GM12878 (cell line): ENCODE data around the gene CMC1. TPM values are rescaled to one million over a fixed set of nuclear protein-coding genes. Genes with fewer than 3 reads are reported as not detected.
A peak's percentile ranks its signal among the peaks of the same experiment; 100 is the strongest.

Experiments used
- ATAC-seq: fragments of 200-7000 bp; cut with Tn5 transposase; 3 replicates; pipeline ENCODE4 v1.9.1; 2020; ENCODE audit warnings: mild to moderate bottlenecking, moderate library complexity
- BruUV-seq: library from RNA; stranded (reverse); fragments of 400-500 nt; replicated peaks from 2 replicates; lab custom pipeline; 2021; lab: Mats Ljungman, UMichigan
- CTCF ChIA-PET: fragments of 300-600 bp; sonication (Branson Sonifier 250); formaldehyde crosslinking; extraction: SDS; loops from one replicate; lab custom pipeline; 2021; ENCODE audit warnings: inconsistent platforms; lab: Yijun Ruan, JAX
- POLR2A ChIA-PET: fragments of 350-600 bp; formaldehyde crosslinking; extraction: SDS; loops from one replicate; lab custom pipeline; 2021; ENCODE audit warnings: inconsistent platforms; lab: Charles Lee
- RAD21 ChIA-PET: fragments of 300-600 bp; sonication (Branson Sonifier 250); formaldehyde crosslinking; loops from one replicate; lab custom pipeline; 2023; ENCODE audit warnings: antibody characterized with exemption; ENCODE audit not compliant: unreplicated experiment; lab: Charles Lee
- SMC1A ChIA-PET: fragments of 300-600 bp; sonication (Branson Sonifier 250); formaldehyde crosslinking; loops from one replicate; lab custom pipeline; 2023; ENCODE audit not compliant: unreplicated experiment, uncharacterized antibody; lab: Charles Lee
- DNase-seq: peaks from one replicate; pipeline ENCODE4 v3.0.0-alpha.2; 2011; ENCODE audit warnings: low read depth, low spot score
- FAIRE-seq: peaks from 3 replicates; lab custom pipeline; 2011; peaks lifted over from hg19 to GRCh38; lab: Jason Lieb, UNC
- H2AFZ ChIP-seq: 2 replicates; pipeline ENCODE4 v1.6.0; 2011; ENCODE audit warnings: low read depth, low read length, control low read depth; ENCODE audit not compliant: control insufficient read depth
- H3K27ac ChIP-seq: 2 replicates; pipeline ENCODE4 v1.5.1; 2011; ENCODE audit warnings: control low read depth; ENCODE audit not compliant: control insufficient read depth, insufficient read depth
- H3K27me3 ChIP-seq, 2 experiments: replicated peaks in 1 of 2; 2 replicates each; pipeline versions ENCODE4 v1.6.0 to v1.6.1; 2011; ENCODE audit warnings: low read length in 1 of 2; ENCODE audit not compliant: control insufficient read depth in 2 of 2, insufficient read depth in 2 of 2
- H3K36me3 ChIP-seq, 2 experiments: 2 replicates each; pipeline ENCODE4 v1.5.1; 2011; ENCODE audit warnings: low read length in 1 of 2; ENCODE audit not compliant: control insufficient read depth in 2 of 2, insufficient read depth in 2 of 2
- H3K4me1 ChIP-seq: 2 replicates; pipeline ENCODE4 v1.6.1; 2011; ENCODE audit warnings: mild to moderate bottlenecking, low read length, moderate library complexity, mixed read lengths; ENCODE audit not compliant: control insufficient read depth, insufficient read depth
- H3K4me2 ChIP-seq: 2 replicates; pipeline ENCODE4 v1.6.0; 2011; ENCODE audit warnings: control low read depth; ENCODE audit not compliant: control insufficient read depth, insufficient read depth
- H3K4me3 ChIP-seq: fragments of 200-600 bp; sonication (generic); 2 replicates; pipeline ENCODE4 v1.5.1; 2016
- H3K79me2 ChIP-seq: 2 replicates; pipeline ENCODE4 v1.6.0; 2011; ENCODE audit warnings: low read length; ENCODE audit not compliant: control insufficient read depth, insufficient read depth
- H3K9ac ChIP-seq: 2 replicates; pipeline ENCODE4 v1.8.0; 2011; ENCODE audit warnings: low read length, control low read depth, mixed read lengths; ENCODE audit not compliant: control insufficient read depth, insufficient read depth
- H3K9me3 ChIP-seq: replicated peaks from 3 replicates; pipeline ENCODE4 v1.5.1; 2011; ENCODE audit warnings: mild to moderate bottlenecking, low read length; ENCODE audit not compliant: control insufficient read depth, insufficient read depth
- H4K20me1 ChIP-seq: 2 replicates; pipeline ENCODE4 v1.6.0; 2011; ENCODE audit not compliant: control insufficient read depth, insufficient read depth
- EP300 ChIP-seq, 2 experiments: fragments of 150-350 bp in 1 of 2; IDR thresholded peaks; 2 replicates each; pipeline ENCODE4 v1.6.1; 2011 to 2012; ENCODE audit warnings: low read depth in 2 of 2, low read length in 2 of 2, borderline replicate concordance in 1 of 2, improper control_type of control experiment in 1 of 2, inconsistent platforms in 1 of 2; ENCODE audit not compliant: control insufficient read depth in 1 of 2
- IKZF2 ChIP-seq, 2 experiments: fragments of 450-650 bp; IDR thresholded peaks; 2 replicates each; pipeline ENCODE4 v1.6.1; 2017; ENCODE audit warnings: mild to moderate bottlenecking in 2 of 2, moderate library complexity in 2 of 2
- KAT2A ChIP-seq: conservative IDR thresholded peaks from 2 replicates; pipeline ENCODE4 v1.6.1; 2011; ENCODE audit warnings: low read depth, low read length; ENCODE audit not compliant: control insufficient read depth
- KDM1A ChIP-seq: fragments of 200-600 bp; sonication (generic); IDR thresholded peaks from 2 replicates; pipeline ENCODE4 v1.6.1; 2016; ENCODE audit warnings: borderline replicate concordance
- MEF2B ChIP-seq: fragments of 450-650 bp; IDR thresholded peaks from 2 replicates; pipeline ENCODE4 v1.6.1; 2018; ENCODE audit warnings: mild to moderate bottlenecking, moderate library complexity; ENCODE audit not compliant: partially characterized antibody, poor library complexity, severe bottlenecking
- MTA2 ChIP-seq: fragments of 450-650 bp; IDR thresholded peaks from 2 replicates; pipeline ENCODE4 v1.6.1; 2016; ENCODE audit warnings: low read depth, mild to moderate bottlenecking, moderate library complexity
- NBN ChIP-seq: fragments of 450-650 bp; IDR thresholded peaks from 2 replicates; pipeline ENCODE4 v1.6.1; 2016
- NR2F1 ChIP-seq: fragments of 450-650 bp; conservative IDR thresholded peaks from 2 replicates; pipeline ENCODE4 v1.6.1; 2017; ENCODE audit warnings: mild to moderate bottlenecking
- RBBP5 ChIP-seq: fragments of 200-600 bp; sonication (generic); conservative IDR thresholded peaks from 2 replicates; pipeline ENCODE4 v1.6.1; 2016
- SMARCA5 ChIP-seq: fragments of 450-650 bp; IDR thresholded peaks from 2 replicates; pipeline ENCODE4 v1.6.1; 2017; ENCODE audit warnings: mild to moderate bottlenecking
- SPI1 ChIP-seq: IDR thresholded peaks from 2 replicates; pipeline ENCODE4 v1.6.1; 2011; ENCODE audit warnings: low read depth, mild to moderate bottlenecking, low read length, moderate library complexity, borderline replicate concordance; ENCODE audit not compliant: insufficient read depth
- TAF1 ChIP-seq: IDR thresholded peaks from 2 replicates; pipeline ENCODE4 v1.6.1; 2011; ENCODE audit warnings: mild to moderate bottlenecking, low read depth, low read length, borderline replicate concordance
- YBX1 ChIP-seq: fragments of 450-650 bp; IDR thresholded peaks from 2 replicates; pipeline ENCODE4 v1.6.1; 2016; ENCODE audit warnings: antibody characterized with exemption
- YY1 ChIP-seq: IDR thresholded peaks from 2 replicates; pipeline ENCODE4 v1.6.1; 2011; ENCODE audit warnings: low read depth, mild to moderate bottlenecking, low read length
- ZNF217 ChIP-seq: fragments of 450-650 bp; IDR thresholded peaks from 2 replicates; pipeline ENCODE4 v1.6.1; 2017; ENCODE audit warnings: antibody characterized with exemption, mild to moderate bottlenecking
- ZNF384 ChIP-seq: IDR thresholded peaks from 2 replicates; pipeline ENCODE4 v1.6.1; 2012; ENCODE audit warnings: low read depth, mild to moderate bottlenecking, low read length, improper control_type of control experiment, borderline replicate concordance
- in situ Hi-C: fragments of 300-500 bp; cut with MboI; formaldehyde crosslinking; loops from 9 replicates; pipeline ENCODE4 v1.14.3; 2018; ENCODE audit warnings: mixed read lengths
- intact Hi-C: fragments of 100-400 bp; cut with micrococcal nuclease; formaldehyde crosslinking; loops from one replicate; pipeline ENCODE4 v1.14.2; 2022; ENCODE audit not compliant: unreplicated experiment
- polyA plus RNA-seq, 11 experiments: library from polyadenylated mRNA; depleted of rRNA in 4 of 11; unstranded in 6 of 11; stranded (reverse) in 5 of 11; fragments of >200 nt; fragmentation: Nextera tagmentation in 4 of 11; fragmentation: Illumina TruSeq in 1 of 11; extraction: Ambion mirVana in 4 of 11; extraction: Trizol in 1 of 11; gene quantifications; 1 replicate in 1 of 11; 2 replicates in 10 of 11; pipeline versions ENCODE4 v1.2.1 to v1.2.3, GENCODE V29; 2011 to 2016; ENCODE audit warnings: inconsistent platforms in 2 of 11, missing spikeins in 2 of 11, low read depth in 1 of 11
- total RNA-seq, 4 experiments: library from RNA; depleted of rRNA in 3 of 4; stranded (reverse); fragments of >200 nt in 3 of 4; fragmentation: Illumina TruSeq in 1 of 4; extraction: Trizol in 1 of 4; gene quantifications; 2 replicates each; pipeline versions ENCODE4 v1.2.1 to v1.2.3, GENCODE V29; 2013 to 2021
- TF ChIP-seq, protein P1 (sequence below): fragments of 450-650 bp; IDR thresholded peaks from 2 replicates; pipeline ENCODE4 v1.6.1; 2017; ENCODE audit warnings: mild to moderate bottlenecking, low read depth, inconsistent platforms; ENCODE audit not compliant: poor library complexity, severe bottlenecking
- TF ChIP-seq, protein P2 (sequence below): IDR thresholded peaks from 2 replicates; pipeline ENCODE4 v1.6.1; 2011; ENCODE audit warnings: borderline replicate concordance, low read depth, mild to moderate bottlenecking, moderate library complexity, low read length; ENCODE audit not compliant: insufficient read depth, poor library complexity, severe bottlenecking
- TF ChIP-seq, protein P3 (sequence below): fragments of 450-650 bp; conservative IDR thresholded peaks from 2 replicates; pipeline ENCODE4 v1.6.1; 2017; ENCODE audit warnings: mild to moderate bottlenecking, moderate library complexity

CMC1 gene
- total and polyA plus RNA-seq, 10 of the 15 experiments (the other 5 are each of a cell fraction or from before 2014, with no cell fraction given) = 12.3 to 118 (median 29.3) TPM

DNA sequence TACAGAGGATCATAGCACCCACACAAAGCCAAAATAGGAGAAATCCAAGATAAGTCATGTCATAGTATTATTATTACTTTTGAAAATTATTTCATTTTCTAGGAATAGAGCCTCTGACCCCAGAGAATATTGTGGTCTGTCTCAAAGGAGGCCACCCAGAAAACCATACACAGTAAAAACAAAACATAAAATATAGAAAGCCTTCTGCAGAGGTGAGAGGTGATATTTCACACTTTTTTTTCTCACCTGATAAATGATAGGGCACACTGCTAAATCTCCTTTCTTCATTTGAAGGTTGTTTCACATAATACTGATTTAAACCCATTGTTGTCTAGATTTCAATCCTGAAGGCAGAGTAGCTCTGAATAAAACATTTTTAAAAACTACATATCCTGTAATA is 7.0 kb upstream of the CMC1 start:
- ChIA-PET RAD21 (interaction anchor here (0.7 to 1.7 kb wide), 8 partner anchors 9 to 307 kb away, joined by 3 to 6 read pairs (median 3); no protein-coding TSS in a partner anchor), SMC1A (interaction anchor here (0.8 to 1.5 kb wide), 6 partner anchors 10 to 307 kb away, joined by 3 to 6 read pairs (median 3); no protein-coding TSS in a partner anchor), CTCF (interaction anchor here (0.9 to 1.3 kb wide), 3 partner anchors 17 to 92 kb away, joined by 3 read pairs; no protein-coding TSS in a partner anchor), POLR2A (interaction anchor here (0.6 to 1.3 kb wide), 3 partner anchors 9 to 94 kb away, joined by 3 to 5 read pairs (median 3); no protein-coding TSS in a partner anchor)
- in situ Hi-C loops = no loop called here
- Histone ChIP-seq H3K4me3 (no peak overlapping the region), H3K27ac (no peak overlapping the region), H3K9ac (no peak overlapping the region), H3K4me1 (no peaks in the 10 kb centered on the region), H3K4me2 (no peak overlapping the region), H4K20me1 (no peaks in the 10 kb centered on the region), H3K36me3 (no peaks in the 10 kb centered on the region), H2AFZ (no peak overlapping the region), H3K79me2 (no peaks in the 10 kb centered on the region), H3K9me3 (no peaks in the 10 kb centered on the region), H3K27me3 (no peaks in the 10 kb centered on the region)
- FAIRE-seq = no peak
- peak; percentile 63 for ATAC-seq
- BruUV-seq = no TSS peak
- intact Hi-C loops = no loop called here
- DNase-seq = no peak
- TF ChIP-seq, protein P1, sequence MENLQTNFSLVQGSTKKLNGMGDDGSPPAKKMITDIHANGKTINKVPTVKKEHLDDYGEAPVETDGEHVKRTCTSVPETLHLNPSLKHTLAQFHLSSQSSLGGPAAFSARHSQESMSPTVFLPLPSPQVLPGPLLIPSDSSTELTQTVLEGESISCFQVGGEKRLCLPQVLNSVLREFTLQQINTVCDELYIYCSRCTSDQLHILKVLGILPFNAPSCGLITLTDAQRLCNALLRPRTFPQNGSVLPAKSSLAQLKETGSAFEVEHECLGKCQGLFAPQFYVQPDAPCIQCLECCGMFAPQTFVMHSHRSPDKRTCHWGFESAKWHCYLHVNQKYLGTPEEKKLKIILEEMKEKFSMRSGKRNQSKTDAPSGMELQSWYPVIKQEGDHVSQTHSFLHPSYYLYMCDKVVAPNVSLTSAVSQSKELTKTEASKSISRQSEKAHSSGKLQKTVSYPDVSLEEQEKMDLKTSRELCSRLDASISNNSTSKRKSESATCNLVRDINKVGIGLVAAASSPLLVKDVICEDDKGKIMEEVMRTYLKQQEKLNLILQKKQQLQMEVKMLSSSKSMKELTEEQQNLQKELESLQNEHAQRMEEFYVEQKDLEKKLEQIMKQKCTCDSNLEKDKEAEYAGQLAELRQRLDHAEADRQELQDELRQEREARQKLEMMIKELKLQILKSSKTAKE = peak; percentile 46
- TF ChIP-seq ZNF217 (no peak), NBN (0 out of 2 replicates have a peak, but pooled peaks have one; percentile 15), EP300 (IDR thresholded peaks at IDR 0.05; ENCODE audit: borderline replicate concordance in 1 of 2, control insufficient read depth in 1 of 2, low read depth in 2 of 2, low read length in 2 of 2) (0 out of 4 replicates have a peak, but pooled peaks of 1 of the 2 experiments have one; percentile 37), MEF2B (peak; percentile 41), TAF1 (no peak), YY1 (no peak), RBBP5 (no peak), IKZF2 (IDR thresholded peaks at IDR 0.05) (peak; percentile 10 to 25; a peak in 1 of 4 replicates), SPI1 (no peak), MTA2 (peak; percentile 51; the same call in 1 of the 2 replicates), YBX1 (no peak), SMARCA5 (no peak), NR2F1 (peak; percentile 69), KAT2A (no peak), ZNF384 (peak; percentile 48; the same call in 1 of the 2 replicates), KDM1A (no peak)
- TF ChIP-seq, protein P2, sequence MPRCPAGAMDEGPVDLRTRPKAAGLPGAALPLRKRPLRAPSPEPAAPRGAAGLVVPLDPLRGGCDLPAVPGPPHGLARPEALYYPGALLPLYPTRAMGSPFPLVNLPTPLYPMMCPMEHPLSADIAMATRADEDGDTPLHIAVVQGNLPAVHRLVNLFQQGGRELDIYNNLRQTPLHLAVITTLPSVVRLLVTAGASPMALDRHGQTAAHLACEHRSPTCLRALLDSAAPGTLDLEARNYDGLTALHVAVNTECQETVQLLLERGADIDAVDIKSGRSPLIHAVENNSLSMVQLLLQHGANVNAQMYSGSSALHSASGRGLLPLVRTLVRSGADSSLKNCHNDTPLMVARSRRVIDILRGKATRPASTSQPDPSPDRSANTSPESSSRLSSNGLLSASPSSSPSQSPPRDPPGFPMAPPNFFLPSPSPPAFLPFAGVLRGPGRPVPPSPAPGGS = no peak
- TF ChIP-seq, protein P3, sequence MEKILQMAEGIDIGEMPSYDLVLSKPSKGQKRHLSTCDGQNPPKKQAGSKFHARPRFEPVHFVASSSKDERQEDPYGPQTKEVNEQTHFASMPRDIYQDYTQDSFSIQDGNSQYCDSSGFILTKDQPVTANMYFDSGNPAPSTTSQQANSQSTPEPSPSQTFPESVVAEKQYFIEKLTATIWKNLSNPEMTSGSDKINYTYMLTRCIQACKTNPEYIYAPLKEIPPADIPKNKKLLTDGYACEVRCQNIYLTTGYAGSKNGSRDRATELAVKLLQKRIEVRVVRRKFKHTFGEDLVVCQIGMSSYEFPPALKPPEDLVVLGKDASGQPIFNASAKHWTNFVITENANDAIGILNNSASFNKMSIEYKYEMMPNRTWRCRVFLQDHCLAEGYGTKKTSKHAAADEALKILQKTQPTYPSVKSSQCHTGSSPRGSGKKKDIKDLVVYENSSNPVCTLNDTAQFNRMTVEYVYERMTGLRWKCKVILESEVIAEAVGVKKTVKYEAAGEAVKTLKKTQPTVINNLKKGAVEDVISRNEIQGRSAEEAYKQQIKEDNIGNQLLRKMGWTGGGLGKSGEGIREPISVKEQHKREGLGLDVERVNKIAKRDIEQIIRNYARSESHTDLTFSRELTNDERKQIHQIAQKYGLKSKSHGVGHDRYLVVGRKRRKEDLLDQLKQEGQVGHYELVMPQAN = no peak
